ENCODE data around the gene GINS2.

DNA sequence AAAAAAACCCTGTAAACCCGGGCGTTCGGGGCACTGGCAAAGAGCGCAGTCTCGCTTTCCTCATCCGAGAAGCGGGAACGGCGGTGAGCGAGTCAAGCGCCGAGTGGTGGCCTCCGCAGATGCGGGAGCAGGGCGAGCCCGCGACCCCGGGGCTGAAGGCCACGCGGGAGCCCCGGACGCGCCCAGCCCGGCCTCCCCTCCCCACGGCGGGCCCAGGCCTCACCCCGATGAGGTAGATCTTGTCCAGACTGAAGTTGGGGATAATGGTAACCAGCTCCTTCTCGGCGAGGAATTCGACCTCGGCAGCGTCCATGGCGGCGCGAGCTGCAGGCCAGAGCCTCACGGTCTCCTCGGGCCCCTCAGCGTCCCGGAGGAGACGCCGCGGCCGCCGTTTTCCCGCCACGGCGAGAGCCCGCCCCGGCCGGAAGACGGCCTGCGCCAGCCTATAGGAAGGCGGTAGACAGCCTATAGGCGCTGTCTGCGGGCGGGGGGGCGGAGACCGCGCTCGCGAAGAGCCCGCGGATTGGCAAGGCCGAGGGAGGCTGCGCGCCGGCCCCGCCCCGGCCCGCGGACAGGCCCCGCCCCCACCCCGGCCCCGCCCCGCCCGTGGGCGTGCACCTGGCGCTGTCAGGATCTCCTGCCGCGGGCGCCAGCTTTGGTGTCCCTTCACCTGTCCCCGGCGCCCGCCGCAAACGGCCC is at the start of gene GINS2:
- TF ChIP-seq, protein P1, sequence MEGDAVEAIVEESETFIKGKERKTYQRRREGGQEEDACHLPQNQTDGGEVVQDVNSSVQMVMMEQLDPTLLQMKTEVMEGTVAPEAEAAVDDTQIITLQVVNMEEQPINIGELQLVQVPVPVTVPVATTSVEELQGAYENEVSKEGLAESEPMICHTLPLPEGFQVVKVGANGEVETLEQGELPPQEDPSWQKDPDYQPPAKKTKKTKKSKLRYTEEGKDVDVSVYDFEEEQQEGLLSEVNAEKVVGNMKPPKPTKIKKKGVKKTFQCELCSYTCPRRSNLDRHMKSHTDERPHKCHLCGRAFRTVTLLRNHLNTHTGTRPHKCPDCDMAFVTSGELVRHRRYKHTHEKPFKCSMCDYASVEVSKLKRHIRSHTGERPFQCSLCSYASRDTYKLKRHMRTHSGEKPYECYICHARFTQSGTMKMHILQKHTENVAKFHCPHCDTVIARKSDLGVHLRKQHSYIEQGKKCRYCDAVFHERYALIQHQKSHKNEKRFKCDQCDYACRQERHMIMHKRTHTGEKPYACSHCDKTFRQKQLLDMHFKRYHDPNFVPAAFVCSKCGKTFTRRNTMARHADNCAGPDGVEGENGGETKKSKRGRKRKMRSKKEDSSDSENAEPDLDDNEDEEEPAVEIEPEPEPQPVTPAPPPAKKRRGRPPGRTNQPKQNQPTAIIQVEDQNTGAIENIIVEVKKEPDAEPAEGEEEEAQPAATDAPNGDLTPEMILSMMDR (conservative IDR thresholded peaks at IDR 0.05 in 1 of 2, IDR thresholded peaks at IDR 0.05 in 1 of 2; ENCODE audit: low read depth in 1 of 2, low read length in 2 of 2): no peak
- no peak for TF ChIP-seq EZH2 (IDR thresholded peaks at IDR 0.05; ENCODE audit: low read length, missing control alignments)

Data from fibroblast of lung (primary cell).